ENCODE results near the gene BICRAL.

DNA sequence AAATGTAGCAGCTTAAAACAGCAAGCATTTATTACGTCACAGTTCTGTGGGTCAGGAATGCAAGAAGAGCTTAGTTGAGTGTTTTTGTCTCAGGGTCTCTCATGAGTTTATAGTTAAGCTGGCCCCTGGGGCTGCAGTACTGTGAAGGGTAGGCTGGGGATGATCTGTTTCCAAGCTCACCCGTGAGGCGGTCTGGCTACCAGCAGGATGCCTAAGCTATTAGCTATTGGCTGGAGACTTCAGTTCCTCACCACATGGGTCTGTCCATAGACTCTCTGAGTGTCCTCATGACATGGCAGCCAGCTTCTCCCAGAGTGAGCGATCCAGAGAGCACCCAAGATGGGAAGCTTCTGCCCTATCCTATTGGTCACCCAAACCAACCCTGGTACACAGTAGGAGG is 12.8 kb upstream of the BICRAL start:
- no peak for TF ChIP-seq GATA2 (IDR thresholded peaks at IDR 0.05; ENCODE audit: low read depth, low read length)
- no peak for TF ChIP-seq GATA3 (IDR thresholded peaks at IDR 0.05; ENCODE audit: low read depth, low read length)

All from SH-SY5Y (cell line).